Fibroblast of lung (primary cell): ENCODE data around the gene TPM4. TPM values are rescaled to one million over a fixed set of nuclear protein-coding genes. Genes with fewer than 3 reads are reported as not detected.

ENCODE experiments used
- DNase-seq, 2 donors: peaks; one replicate each; pipeline versions ENCODE4 v3.0.0 to v3.0.0-alpha.2; 2010; ENCODE audit warnings: low read depth in 2 of 2
- H2AFZ ChIP-seq: 2 replicates; pipeline ENCODE4 v1.5.1; 2012; ENCODE audit warnings: low read length, control low read depth, inconsistent platforms
- H3K27ac ChIP-seq: 2 replicates; pipeline ENCODE4 v1.5.1; 2011; ENCODE audit warnings: low read length, control low read depth; ENCODE audit not compliant: insufficient read depth
- H3K27me3 ChIP-seq: 2 replicates; pipeline ENCODE4 v1.5.1; 2011; ENCODE audit warnings: mild to moderate bottlenecking, low read length; ENCODE audit not compliant: control insufficient read depth, insufficient read depth
- H3K36me3 ChIP-seq: 2 replicates; pipeline ENCODE4 v1.5.1; 2011; ENCODE audit warnings: low read length; ENCODE audit not compliant: control insufficient read depth, insufficient read depth
- H3K4me1 ChIP-seq: 2 replicates; pipeline ENCODE4 v1.5.1; 2011; ENCODE audit warnings: low read length; ENCODE audit not compliant: control insufficient read depth, insufficient read depth; ENCODE audit errors: extremely low read depth
- H3K4me2 ChIP-seq: 2 replicates; pipeline ENCODE4 v1.5.1; 2011; ENCODE audit warnings: low read length, control low read depth; ENCODE audit not compliant: insufficient read depth; ENCODE audit errors: extremely low read depth
- H3K4me3 ChIP-seq, 4 experiments: fragments of 200-600 bp in 1 of 4; sonication (generic) in 1 of 4; replicated peaks in 1 of 4; 2 replicates each; pipeline ENCODE4 v1.5.1; 2011 to 2016; ENCODE audit warnings: low read length in 4 of 4, low read depth in 3 of 4, mild to moderate bottlenecking in 3 of 4, control low read depth in 2 of 4, inconsistent platforms in 1 of 4, mixed read lengths in 1 of 4; ENCODE audit not compliant: insufficient read depth in 1 of 4; ENCODE audit errors: control extremely low read depth in 1 of 4
- H3K79me2 ChIP-seq: 2 replicates; pipeline ENCODE4 v1.5.1; 2012; ENCODE audit warnings: mild to moderate bottlenecking, low read length, inconsistent platforms; ENCODE audit not compliant: control insufficient read depth, insufficient read depth
- H3K9ac ChIP-seq: 2 replicates; pipeline ENCODE4 v1.5.1; 2011; ENCODE audit warnings: mild to moderate bottlenecking, low read length, control low read depth; ENCODE audit not compliant: insufficient read depth
- H3K9me3 ChIP-seq: 2 replicates; pipeline ENCODE4 v1.5.1; 2012; ENCODE audit warnings: low read depth, low read length; ENCODE audit not compliant: control insufficient read depth, insufficient read depth
- H4K20me1 ChIP-seq: 2 replicates; pipeline ENCODE4 v1.5.1; 2011; ENCODE audit warnings: low read length; ENCODE audit not compliant: control insufficient read depth, insufficient read depth; ENCODE audit errors: extremely low read depth
- EZH2 ChIP-seq: IDR thresholded peaks from 2 replicates; pipeline ENCODE4 v1.5.1; 2012; ENCODE audit warnings: low read length, control low read depth, mild to moderate bottlenecking; ENCODE audit errors: missing control alignments
- polyA plus RNA-seq, 2 donors: library from polyadenylated mRNA; depleted of rRNA in 1 of 2; stranded (reverse) in 1 of 2; unstranded in 1 of 2; fragments of >200 nt; gene quantifications; 2 replicates each; pipeline ENCODE4 v1.2.1, GENCODE V29; 2011 to 2012; ENCODE audit warnings: missing spikeins in 1 of 2
- total RNA-seq: library from RNA; depleted of rRNA; stranded (reverse); fragments of >200 nt; gene quantifications from 2 replicates; pipeline ENCODE4 v1.2.1, GENCODE V29; 2014
- TF ChIP-seq, protein P1 (sequence below), 2 donors: IDR thresholded peaks in 1 of 2; conservative IDR thresholded peaks in 1 of 2; 1 replicate in 1 of 2; 2 replicates in 1 of 2; pipeline ENCODE4 v1.5.1; 2011 to 2012; ENCODE audit warnings: low read length in 2 of 2, control low read depth in 1 of 2, inconsistent platforms in 1 of 2, low read depth in 1 of 2, mild to moderate bottlenecking in 1 of 2

The TPM4 gene
- total and polyA plus RNA-seq, 2 donors (not counting 1 experiment from before 2014, with no cell fraction given), result 822 to 2,577 TPM

DNA sequence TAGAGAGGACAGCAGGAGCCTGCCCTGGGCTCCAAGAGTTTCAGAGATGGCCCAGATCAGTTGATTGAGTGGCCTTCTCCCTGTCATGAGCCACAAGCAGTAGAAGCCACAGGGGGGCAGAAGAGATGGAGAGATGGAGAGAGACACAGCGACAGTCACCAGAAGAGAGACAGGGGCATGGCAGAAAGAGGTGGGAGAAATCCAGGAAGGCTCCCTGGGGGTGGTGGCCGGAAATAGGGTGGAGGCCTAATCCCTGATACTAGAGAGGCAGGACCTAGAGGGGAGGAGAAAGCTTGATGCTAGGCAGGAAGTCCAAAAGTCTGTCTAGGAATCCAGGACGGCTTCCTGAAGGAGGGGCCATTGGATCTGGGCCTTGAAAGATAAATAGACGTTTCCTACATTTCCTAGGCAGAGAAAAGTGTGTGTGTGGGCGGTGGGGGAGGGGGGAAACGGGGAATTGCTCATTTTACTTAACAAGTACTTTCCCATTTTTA is 9.6 kb upstream of the TPM4 start:
- Histone ChIP-seq H3K4me3 (peak overlapping the region in 1 of 4 experiments; percentile 77), H3K9me3 (no peaks in the 10 kb centered on the region), H3K79me2 (peaks cover 30% of the 10 kb centered on the region), H3K4me1 (peaks cover 25% of the 10 kb centered on the region), H3K36me3 (peaks cover 2% of the 10 kb centered on the region), H3K27me3 (no peaks in the 10 kb centered on the region), H4K20me1 (no peaks in the 10 kb centered on the region), H2AFZ (no peak overlapping the region), H3K4me2 (no peak overlapping the region), H3K9ac (no peak overlapping the region), H3K27ac (peak overlapping the region; percentile 59)
- TF ChIP-seq EZH2, result no peak
- TF ChIP-seq, protein P1, sequence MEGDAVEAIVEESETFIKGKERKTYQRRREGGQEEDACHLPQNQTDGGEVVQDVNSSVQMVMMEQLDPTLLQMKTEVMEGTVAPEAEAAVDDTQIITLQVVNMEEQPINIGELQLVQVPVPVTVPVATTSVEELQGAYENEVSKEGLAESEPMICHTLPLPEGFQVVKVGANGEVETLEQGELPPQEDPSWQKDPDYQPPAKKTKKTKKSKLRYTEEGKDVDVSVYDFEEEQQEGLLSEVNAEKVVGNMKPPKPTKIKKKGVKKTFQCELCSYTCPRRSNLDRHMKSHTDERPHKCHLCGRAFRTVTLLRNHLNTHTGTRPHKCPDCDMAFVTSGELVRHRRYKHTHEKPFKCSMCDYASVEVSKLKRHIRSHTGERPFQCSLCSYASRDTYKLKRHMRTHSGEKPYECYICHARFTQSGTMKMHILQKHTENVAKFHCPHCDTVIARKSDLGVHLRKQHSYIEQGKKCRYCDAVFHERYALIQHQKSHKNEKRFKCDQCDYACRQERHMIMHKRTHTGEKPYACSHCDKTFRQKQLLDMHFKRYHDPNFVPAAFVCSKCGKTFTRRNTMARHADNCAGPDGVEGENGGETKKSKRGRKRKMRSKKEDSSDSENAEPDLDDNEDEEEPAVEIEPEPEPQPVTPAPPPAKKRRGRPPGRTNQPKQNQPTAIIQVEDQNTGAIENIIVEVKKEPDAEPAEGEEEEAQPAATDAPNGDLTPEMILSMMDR (conservative IDR thresholded peaks at IDR 0.05 in 1 of 2, IDR thresholded peaks at IDR 0.05 in 1 of 2; ENCODE audit: low read depth in 1 of 2, low read length in 2 of 2), result peak; percentile 14 to 25
- peak; percentile 77 to 81 for DNase-seq

DNA sequence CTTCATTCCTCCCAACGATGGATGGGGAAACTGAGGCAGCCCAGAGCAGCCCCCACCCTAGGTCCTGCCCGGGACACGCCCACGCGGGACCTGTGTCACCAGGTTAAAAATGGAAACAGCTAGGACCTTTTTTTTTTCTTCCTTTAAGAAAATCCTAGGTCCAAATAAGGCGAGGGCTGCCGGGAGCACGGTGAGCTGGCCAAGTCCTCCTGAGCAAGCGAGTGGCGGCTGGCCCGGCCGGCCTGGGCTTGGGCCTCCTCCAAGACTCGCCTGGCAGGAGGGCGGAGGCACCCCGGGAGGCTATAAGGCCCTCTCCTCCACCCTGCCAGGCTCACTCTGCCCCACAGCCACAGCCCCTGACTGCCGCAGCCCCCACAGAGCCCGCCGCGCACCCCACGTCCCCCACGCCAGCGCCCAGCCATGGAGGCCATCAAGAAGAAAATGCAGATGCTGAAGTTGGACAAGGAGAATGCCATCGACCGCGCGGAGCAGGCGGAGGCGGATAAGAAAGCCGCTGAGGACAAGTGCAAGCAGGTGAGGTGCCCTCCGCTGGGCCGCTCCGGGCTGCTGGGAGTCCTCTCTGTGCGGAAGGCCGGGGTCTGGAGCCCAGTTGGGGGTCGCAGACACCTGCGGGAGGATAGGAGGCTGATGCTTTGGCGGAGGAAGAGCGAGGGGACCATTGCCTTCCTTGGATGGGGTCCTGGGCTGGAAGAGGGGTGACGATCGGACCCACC is 8.9 kb upstream of the TPM4 start:
- H3K9me3 ChIP-seq, result no peaks in the 10 kb centered on the region
- H3K9ac ChIP-seq, result peak overlapping the region; percentile 1
- peak overlapping the region; percentile 59 for H3K27ac ChIP-seq
- H3K4me2 ChIP-seq, result peak overlapping the region; percentile 73
- no peak overlapping the region for H2AFZ ChIP-seq
- H3K4me3 ChIP-seq, result peak overlapping the region; percentile 41 to 78 (median 72)
- no peaks in the 10 kb centered on the region for H3K27me3 ChIP-seq
- DNase-seq, result peak; percentile 94 to 96
- H3K4me1 ChIP-seq, result peaks cover 25% of the 10 kb centered on the region
- no peaks in the 10 kb centered on the region for H4K20me1 ChIP-seq
- H3K36me3 ChIP-seq, result peaks cover 2% of the 10 kb centered on the region
- TF ChIP-seq, protein P1 (conservative IDR thresholded peaks at IDR 0.05 in 1 of 2, IDR thresholded peaks at IDR 0.05 in 1 of 2; ENCODE audit: low read depth in 1 of 2, low read length in 2 of 2), result no peak
- no peak for TF ChIP-seq EZH2
- H3K79me2 ChIP-seq, result peaks cover 30% of the 10 kb centered on the region

DNA sequence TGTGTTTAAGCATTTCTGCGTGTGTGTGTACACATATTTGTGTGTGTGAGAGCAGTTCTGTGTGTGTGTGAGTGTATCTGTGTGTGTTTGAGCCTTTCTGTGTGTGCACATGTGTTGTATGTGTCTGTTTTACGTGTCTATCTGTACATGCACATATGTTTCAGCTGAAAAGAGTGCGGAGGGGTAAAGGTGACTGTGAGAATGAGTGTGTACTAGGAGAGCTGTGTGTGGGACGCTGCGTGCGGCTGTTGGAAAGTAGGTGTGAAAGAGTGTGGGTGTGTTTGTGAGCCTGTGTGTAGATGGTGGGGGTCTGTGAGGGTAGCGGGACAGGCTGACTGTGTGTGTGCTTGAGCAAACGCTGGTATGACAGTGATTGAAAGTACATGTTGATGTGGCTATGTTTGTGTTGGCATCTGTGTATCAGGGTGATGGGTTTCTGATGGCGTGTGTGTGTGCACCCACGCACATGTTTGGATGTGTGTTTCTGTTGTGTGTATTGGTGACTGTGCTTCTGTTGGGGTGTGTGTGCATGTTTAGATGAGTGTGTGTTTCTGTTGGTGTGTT is 7.5 kb upstream of the TPM4 start:
- peak in 1 of 2 donors; percentile 46 for DNase-seq
- Histone ChIP-seq H3K9me3 (no peaks in the 10 kb centered on the region), H3K36me3 (peaks cover 2% of the 10 kb centered on the region), H3K27me3 (no peaks in the 10 kb centered on the region), H3K4me1 (peaks cover 24% of the 10 kb centered on the region), H3K4me3 (peak overlapping the region; percentile 41 to 78 (median 72)), H4K20me1 (no peaks in the 10 kb centered on the region), H3K9ac (no peak overlapping the region), H2AFZ (no peak overlapping the region), H3K27ac (peak overlapping the region; percentile 47), H3K79me2 (peaks cover 30% of the 10 kb centered on the region), H3K4me2 (peak overlapping the region; percentile 95)
- TF ChIP-seq, protein P1 (conservative IDR thresholded peaks at IDR 0.05 in 1 of 2, IDR thresholded peaks at IDR 0.05 in 1 of 2; ENCODE audit: low read depth in 1 of 2, low read length in 2 of 2), result no peak
- TF ChIP-seq EZH2, result no peak
